CD4-positive, alpha-beta T cell treated with Interleukin-21 for 1 hour (primary cell): ENCODE data around the gene CNOT10.
"Not testable (repeated sequence)": the region's sequence is repeated elsewhere in the genome, so short reads cannot be mapped to it uniquely, and the experiment has no call there.

Experiments used
- DNase-seq: peaks from one replicate; pipeline ENCODE4 v3.0.0-alpha.2; 2020

The CNOT10 gene, protein sequence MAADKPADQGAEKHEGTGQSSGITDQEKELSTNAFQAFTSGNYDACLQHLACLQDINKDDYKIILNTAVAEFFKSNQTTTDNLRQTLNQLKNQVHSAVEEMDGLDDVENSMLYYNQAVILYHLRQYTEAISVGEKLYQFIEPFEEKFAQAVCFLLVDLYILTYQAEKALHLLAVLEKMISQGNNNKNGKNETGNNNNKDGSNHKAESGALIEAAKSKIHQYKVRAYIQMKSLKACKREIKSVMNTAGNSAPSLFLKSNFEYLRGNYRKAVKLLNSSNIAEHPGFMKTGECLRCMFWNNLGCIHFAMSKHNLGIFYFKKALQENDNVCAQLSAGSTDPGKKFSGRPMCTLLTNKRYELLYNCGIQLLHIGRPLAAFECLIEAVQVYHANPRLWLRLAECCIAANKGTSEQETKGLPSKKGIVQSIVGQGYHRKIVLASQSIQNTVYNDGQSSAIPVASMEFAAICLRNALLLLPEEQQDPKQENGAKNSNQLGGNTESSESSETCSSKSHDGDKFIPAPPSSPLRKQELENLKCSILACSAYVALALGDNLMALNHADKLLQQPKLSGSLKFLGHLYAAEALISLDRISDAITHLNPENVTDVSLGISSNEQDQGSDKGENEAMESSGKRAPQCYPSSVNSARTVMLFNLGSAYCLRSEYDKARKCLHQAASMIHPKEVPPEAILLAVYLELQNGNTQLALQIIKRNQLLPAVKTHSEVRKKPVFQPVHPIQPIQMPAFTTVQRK

DNA sequence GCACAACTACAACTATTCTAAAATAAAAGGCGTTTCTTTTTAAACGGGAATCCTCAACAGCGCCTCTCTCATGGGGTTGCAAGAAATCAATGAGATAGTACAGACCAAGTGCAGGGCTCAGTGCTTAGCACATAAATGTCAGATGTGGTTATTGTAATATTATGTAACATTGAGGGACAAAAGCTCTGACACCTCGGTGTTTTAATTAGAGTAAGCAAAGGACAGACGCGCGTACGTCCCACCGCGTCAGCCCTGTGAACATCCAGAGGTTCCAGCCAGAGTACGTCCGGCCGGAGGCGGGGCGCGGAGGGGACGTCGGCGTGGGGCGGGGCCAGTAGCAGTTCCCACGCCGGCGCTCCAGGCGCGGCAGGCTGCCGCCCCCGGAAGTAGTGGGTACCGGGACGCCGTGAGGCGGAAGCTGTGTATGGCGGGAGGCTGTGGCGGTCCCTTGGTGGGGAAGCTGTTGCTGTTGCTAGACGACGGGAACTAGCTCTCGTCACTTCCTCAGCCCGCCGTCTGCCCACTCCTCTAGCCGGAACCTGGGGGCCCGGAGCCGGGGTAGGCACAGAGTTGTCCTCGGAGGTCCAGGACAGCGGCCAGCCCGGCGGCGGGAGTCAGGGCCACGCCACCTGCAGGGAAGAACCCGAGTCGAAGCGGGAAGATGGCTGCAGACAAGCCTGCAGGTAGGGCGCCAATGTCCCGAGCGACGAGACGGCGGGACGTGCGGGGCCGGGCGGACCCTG lies at the start of gene CNOT10:
Gene CNOT10, plus strand, starts transcription at position 389 of the 743 bp plus-strand sequence. Its CDS starts 273 bp downstream, at position 662.
- peak; percentile 96 for DNase-seq

DNA sequence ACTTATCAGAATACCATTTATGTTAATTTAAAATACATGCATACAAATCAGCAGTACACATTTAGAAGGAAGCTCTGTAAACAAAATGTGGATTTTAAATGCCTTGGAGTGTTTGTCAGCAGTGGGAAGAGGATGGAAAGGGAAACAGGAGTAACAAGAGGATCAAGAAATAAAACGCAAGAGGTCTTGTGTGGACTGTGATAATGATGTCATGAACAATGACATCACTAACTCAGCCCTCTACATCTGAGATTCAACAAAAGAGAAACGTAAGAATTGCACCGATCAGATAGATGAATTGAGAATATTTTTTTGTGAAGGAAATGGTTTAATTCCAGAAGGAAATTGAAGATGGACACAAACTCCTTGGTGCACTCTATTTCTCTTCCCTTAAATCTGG lies 44.0 kb upstream of the CNOT10 start:
- no peak for DNase-seq

DNA sequence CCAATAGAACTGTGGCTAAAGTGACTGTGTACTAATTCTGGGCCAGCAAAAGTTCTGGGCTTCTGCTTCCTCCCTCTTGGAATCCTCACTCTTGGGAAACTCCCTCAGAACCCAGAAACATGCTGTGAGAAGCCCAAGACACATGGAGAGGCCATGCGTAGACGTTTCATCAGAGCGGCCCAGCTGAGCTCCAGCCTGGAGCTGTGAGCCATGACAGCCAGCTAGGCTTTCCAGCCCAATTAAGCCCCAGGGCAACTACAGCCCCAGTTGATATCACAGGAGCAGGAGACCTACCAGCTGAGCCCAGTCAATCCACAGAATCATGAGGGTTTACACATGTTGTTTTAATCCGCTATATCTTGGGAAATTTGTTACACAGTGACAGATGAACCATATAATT lies 43.6 kb upstream of the CNOT10 start:
- no peak for DNase-seq

DNA sequence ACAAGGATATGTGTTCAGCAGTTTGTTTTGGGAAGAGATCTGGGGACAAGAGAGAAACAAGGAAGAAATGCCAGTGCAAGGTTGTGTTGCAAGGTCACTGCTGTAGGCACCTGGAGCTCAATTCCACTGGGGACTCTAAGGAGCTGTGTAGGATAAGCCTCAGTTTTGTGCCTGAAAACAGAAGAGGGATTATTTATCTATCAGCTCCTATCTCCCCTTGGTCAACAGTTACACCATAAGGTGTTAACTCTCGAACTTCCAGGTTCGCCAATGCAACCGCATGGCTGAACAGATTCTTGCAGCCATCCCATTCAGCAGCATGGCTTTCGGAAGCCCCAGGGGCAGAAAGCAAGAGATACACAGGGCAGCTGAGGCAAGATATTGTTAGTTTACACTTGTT lies 41.6 kb upstream of the CNOT10 start:
- no peak for DNase-seq

DNA sequence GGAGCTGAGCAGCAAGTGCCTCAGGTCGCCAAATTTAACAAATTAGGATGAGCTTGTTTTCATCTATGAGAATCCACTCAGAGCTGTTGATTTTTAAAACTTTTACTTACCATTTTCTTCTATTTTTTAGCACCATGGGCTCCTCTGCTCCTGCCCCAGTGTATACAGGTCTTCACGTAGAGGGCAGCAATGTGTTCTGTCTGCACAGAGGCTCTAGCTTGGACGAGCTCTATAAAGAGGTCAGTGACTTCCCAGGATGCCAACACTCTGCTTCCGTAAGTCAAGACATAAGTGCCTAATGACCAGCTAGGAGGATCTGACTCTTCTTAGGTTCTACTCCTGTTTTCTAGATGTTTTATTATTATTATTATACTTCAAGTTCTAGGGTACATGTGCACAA lies 41.2 kb upstream of the CNOT10 start:
- no peak for DNase-seq

DNA sequence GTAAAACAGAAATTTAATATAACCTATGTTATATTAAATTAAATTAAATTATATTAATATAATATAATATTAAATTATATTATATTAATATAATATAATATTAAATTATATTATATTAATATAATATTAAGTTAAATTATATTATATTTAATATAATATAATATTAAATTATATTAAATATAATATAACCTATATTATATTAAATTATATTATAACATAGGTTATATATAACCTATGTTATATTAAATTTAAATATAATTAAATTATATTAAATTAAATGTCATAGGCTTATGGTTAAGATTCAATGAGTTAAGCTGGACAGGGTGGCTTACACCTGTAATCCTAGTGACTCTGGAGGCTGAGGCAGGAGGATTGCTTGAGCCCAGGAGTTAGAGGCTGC lies 40.6 kb upstream of the CNOT10 start:
- DNase-seq, result no peak

DNA sequence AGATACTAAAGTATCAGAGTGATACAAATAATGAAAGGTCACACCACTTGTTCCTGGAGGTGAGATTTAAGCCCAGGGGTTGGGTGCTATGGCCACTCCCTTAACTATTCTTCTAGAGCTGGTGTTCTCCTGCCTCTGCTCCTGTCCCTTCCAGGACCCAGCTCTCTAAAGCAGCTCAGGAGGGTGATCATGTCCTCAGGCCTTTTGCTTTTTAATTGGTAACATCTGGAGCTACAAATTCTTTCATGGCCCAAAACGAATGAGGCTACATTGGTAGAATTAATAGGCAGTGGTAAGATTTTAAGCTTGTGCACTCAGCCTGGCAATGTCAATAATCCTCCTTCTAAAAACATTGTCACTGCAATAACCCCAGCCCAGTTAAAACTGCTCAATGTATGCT lies 38.2 kb upstream of the CNOT10 start:
- no peak for DNase-seq

DNA sequence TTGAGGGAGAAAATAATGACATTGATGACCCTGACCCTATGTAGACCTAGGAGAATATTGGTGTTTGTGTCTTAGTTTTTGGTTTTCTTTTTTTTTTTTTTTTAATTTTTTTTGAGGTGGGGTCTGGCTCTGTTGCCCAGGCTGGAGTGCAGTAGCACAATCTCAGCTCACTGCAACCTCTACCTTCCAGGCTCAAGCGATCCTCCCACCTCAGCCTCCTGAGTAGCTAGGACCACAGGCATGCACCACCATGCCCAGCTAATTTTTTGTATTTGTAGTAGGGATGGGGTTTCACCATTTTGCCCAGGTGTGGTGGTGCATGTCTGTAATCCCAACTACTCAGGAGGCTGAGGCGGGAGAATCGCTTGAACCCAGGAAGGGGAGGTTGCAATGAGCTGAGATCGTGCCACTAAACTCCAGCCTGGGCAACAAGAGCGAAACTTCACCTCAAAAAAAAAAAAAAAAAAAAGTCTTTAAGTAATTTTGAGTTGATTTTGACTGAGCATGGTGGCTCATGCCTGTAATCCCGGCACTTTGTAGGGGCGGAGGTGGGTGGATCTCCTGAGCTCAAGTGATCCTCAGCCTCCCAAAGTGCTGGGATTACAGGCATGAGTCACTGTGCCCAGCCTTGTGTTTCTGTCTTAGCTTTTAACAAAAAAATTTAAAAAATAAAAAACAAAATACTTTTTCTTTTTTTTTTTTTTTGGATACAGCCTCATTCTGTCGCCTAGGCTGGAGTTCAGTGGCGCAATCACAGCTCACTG lies 32.5 kb upstream of the CNOT10 start:
- DNase-seq, result not testable (repeated sequence)

DNA sequence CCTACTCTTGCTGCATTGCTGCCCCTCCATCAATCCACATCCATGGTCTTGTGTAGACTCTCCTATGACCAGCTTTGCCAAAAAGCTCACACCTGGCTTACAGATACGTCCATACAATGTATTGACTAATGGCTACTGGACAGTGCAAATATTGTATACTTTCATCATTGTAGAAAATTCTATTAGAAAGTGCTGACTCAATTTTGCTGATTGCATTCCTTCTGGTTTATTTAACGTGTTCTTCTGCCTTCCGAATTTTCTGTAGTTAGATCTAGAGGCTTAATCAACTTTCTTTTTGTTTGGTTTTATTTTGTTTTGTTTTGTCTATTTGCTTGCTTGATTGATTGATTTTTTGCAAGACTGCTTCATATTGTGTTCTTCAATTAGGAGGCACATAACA lies 29.8 kb upstream of the CNOT10 start:
- DNase-seq, result no peak

DNA sequence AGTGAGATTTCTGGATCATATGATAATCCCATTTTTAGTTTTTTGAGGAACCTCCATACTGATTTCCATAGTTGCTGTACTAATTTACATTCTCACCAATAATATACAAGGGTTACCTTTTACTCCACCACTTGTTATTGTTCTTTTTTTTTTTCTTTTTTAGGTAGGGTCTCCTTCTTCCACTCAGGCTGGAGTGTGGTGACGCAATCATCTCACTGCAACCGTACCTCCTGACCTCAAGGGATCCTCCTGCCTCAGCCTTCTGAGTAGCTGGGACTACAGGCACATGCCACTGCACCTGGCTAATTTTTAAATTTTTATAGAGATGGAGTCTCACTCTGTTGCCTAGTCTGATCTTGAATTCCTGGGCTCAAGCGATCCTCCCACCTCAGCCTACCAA lies 24.4 kb upstream of the CNOT10 start:
- no peak for DNase-seq

DNA sequence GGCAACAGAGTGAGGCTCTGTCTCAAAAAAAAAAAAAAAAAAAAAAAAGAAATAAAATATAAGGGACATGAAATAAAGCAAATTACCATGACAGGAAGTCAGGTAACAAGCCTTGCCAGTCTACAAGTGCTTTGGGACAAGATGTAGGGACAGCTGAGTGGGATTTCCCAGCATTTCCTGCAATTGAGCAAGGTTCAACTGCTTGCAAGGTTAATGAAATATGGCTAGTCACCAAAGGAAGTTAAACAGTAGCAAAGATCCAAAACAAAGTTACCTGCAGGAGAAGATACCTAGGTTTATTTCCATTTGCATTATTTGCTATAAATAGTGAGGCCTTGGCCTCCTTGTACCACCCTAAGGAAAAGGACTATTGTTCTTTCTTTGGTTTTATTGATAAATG lies 22.3 kb upstream of the CNOT10 start:
- DNase-seq, result no peak

DNA sequence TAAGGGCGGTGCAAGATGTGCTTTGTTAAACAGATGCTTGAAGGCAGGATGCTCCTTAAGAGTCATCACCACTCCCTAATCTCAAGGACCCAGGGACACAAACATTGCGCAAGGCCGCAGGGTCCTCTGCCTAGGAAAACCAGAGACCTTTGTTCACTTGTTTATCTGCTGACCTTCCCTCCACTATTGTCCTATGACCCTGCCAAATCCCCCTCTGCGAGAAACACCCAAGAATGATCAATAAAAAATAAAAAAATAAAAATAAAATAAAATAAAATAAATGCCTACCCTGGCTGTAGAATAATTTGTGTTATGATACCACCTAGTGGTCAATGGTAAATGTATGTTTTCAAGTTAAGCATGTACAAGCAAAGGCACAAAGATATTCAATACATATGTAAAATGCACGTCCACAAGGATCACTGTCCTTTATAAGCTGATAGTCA lies 20.3 kb upstream of the CNOT10 start:
- DNase-seq, result peak; percentile 57

DNA sequence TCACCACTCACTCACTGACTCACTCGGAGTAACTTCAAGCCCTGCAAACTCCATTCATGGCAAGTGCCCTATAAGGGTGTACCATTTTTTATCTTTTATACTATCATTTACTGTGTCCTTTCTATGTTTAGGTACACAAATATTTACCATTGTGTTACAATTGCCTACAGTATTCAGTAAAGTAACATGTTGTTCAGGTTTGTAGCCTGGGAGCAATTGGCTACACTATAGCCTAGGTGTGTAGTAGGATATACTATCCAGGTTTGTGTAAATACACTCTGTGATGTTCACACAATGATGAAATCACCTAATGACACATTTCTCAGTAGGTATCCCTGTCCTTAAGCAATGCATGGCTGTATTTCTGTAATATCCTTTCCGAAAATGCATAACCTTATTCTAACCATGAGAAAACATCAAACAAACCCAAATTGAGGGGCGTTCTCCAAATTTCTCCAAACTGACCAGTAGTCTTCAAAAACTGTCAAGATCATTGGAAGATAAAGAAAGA lies 17.9 kb upstream of the CNOT10 start:
- DNase-seq, result no peak

DNA sequence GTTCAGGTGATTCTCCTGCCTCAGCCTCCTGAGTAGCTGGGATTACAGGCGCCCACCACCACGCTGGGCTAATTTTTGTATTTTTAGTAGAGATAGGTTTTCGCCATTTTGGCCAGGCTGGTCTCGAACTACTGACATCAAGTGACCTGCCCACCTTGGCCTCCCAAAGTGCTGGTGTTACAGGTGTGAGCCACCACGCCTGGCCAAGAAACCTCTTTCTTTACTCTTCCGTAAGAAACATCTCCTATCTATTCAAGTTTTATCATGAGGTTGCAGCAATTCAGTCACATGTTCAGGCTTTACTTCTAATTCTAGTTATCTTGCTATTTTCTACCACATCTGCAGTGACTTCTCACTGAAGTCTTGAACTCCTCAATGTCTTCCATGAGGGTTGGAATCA lies 15.8 kb upstream of the CNOT10 start:
- DNase-seq, result not testable (repeated sequence)

DNA sequence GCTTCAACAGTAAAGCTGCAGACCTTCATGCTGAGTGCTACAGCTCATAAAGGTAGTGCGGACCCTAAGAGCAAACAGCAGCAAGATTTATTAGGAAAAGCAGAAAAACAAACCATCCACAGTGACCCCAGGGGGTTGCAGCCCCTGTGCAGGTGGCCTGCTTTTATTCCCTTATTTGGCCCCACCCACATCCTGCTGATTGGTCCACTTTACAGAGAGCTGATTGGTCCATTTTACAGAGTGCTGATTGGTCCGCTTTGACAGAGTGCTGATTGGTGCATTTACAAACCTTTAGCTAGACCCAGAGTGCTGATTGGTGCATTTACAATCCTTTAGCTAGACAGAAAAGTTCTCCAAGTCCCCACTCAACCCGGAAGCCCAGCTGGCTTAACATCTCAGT lies 11.3 kb upstream of the CNOT10 start:
- DNase-seq, result not testable (repeated sequence)

DNA sequence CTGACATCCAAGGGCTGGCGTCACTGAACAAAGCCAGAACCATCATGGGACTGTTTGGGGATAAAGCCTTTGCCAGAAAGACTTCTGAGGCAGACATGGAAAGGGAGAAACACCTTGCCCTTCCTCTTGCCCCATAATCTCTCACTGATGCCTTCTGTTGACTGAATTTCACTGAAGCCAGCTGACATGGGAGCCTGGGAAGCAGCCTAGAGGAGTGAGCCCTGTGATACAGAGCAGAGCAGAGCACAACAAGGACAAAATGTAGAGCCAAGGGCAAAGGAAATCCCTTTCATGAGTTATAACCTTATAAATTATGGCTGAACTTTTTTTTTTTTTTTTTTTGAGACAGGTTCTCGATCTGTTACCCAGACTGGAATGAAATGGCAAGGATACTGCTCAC lies 9.8 kb upstream of the CNOT10 start:
- no peak for DNase-seq

DNA sequence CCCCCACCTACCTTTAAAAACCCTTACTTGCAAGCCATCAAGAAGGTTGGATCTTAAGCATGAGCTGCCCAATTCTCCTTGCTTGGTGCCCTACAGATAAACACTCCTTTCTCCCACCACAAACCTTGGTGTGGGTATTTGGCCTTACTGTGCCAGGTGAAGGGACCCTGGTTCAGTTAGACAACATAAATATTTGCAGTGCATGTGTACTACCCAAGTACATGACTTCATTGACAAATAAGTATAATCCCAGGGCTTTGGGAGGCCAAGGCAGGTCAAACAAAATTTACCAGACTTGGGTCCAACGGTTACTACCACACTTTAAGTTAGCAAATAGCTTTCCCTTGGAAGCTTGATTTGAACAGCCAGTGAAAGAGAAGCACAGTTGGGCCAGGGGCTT lies 9.3 kb upstream of the CNOT10 start:
- DNase-seq, result no peak

DNA sequence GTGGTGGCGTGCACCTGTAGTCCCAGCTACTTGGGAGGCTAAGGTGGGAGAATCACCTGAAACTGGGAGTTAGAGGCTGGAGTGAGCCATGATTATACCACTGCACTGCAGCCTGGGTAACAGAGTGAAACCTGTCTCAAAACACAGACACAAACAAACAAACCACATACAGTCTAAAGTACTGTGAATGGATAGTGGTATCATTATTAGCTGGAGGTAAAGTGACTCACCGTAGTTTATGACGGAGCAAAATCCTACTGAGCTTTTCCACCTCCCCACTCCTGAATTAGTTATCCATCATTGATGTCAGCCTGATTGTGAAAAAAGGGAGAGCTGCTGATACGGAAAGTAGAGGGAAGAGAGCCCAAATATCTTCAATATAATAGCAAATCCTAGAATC lies 3.2 kb upstream of the CNOT10 start:
- DNase-seq, result no peak

DNA sequence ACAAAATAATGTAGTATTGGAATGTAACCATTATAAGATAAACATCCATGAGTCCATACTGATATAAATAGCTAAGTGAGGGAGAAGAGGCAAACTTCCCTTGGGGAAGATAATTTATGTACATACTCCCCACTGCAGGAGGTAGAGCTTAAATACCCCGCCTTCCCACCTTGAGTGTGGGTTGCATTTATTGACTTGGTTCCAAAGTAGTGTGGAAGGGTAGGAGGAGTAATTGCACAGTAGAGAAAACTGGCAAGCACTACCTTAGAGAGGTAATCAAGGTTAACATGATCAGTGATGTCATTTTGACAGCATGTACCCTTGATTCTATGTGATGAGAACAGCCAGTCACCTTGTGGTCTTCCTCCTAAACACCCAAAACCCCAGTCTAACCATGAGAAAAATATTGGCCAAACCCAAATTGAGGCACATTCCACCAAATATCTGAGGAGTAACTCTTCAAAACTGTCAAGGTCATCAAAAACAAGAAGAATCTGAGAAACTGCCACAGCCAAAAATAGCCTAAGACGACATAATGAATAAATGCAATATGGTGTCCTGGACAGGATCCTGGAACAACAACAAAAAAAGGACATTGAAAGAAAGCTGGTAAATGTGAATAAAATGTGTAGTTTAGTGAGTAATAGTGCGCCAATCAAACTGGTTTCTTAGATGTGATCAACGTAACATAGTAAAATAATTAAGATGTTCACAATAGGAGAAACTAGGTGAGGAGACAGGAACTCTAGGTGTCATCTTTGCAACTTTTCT lies 774 bp upstream of the CNOT10 start:
- peak; percentile 29 for DNase-seq

DNA sequence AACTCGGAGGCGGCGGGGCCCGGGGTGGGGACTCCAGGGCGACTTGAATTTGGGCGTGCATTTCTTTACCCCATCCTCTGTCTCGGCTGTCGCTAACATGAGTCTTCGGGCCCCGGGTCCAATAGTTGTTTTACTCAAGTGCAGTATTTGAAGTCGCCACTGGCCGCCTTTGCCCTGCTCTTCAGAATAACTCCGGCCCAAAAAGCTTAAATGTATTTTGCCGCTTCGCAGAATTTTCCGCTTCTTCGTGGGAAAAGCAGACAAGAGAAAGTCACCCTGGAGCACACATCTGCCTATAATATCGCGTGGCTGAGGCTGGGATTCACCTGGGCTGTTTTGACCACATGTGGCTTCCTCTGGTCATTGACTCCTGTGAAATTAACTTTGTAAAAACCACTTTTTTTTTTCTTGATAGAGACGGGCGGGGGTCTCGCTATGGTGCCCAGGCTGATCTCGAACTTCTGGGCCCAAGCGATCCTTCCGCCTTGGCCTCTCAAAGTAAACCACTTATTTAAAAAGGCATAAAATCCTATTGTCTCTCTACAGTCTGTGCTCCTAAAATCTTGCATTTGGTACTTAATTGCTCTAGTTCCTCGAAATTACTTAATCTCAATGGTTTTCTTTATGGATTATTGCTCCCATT lies 676 bp downstream of the CNOT10 start:
- no peak for DNase-seq

DNA sequence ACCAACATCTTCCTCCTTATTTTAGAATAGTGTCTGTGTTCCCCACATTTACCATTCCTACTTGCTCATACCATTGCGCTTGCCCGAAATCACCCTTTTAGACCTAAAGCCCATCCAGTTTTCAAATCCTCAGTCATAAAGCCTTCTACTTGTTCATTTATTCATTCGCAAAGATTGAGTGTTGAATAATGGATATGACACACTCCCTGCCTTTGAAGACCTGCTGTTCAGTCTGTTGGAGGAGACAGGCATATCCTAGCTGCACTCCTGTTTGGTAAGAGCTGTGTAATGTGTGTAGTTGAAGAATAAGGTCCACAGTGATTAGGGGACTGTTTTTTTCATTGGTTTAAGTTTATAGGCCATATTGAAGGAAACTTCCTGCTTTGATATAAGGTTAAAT lies 1.7 kb downstream of the CNOT10 start:
- DNase-seq, result no peak
